GM21390 (cell line): ENCODE results near the gene TTYH3.
A peak's percentile ranks its signal among the peaks of the same experiment; 100 is the strongest.
"Not testable (repeated sequence)": the region's sequence is repeated elsewhere in the genome, so short reads cannot be mapped to it uniquely, and the experiment has no call there.

Experiments
- ATAC-seq: cut with Tn5 transposase; IDR thresholded peaks from one replicate; pipeline ENCODE4 v1.9.1; 2021; ENCODE audit not compliant: unreplicated experiment

The TTYH3 gene

GRCh38 chr7:2681929-2682799 lies 50.4 kb downstream of the TTYH3 start:
- no peak for ATAC-seq

GRCh38 chr7:2684501-2684900 lies 52.7 kb downstream of the TTYH3 start:
- ATAC-seq = no peak

- ATAC-seq = no peak
Measured at GRCh38 chr7:2686101-2686500, 54.3 kb downstream of the TTYH3 start.

- ATAC-seq = no peak
Measured at GRCh38 chr7:2687338-2687869, 55.6 kb downstream of the TTYH3 start.

GRCh38 chr7:2687881-2688318 lies 56.1 kb downstream of the TTYH3 start, which contains the start of gene AMZ1:
Gene AMZ1 (plus strand): TSS chr7:2688202. CDS start chr7:2700452, 12,250 bp downstream.
- no peak for ATAC-seq

- ATAC-seq = peak; percentile 85
Measured at GRCh38 chr7:2688409-2689342, 56.9 kb downstream of the TTYH3 start.

- no peak for ATAC-seq
Measured at GRCh38 chr7:2689343-2689847, 57.6 kb downstream of the TTYH3 start.

- ATAC-seq = no peak
Measured at GRCh38 chr7:2689951-2690705, 58.3 kb downstream of the TTYH3 start.

- ATAC-seq = no peak
Measured at GRCh38 chr7:2691011-2691707, 59.4 kb downstream of the TTYH3 start.

- not testable (repeated sequence) for ATAC-seq
Measured at GRCh38 chr7:2691932-2692439, 60.2 kb downstream of the TTYH3 start.

GRCh38 chr7:2692543-2692942 lies 60.8 kb downstream of the TTYH3 start:
- no peak for ATAC-seq

- not testable (repeated sequence) for ATAC-seq
Measured at GRCh38 chr7:2693420-2694121, 61.8 kb downstream of the TTYH3 start.

GRCh38 chr7:2694122-2694436 lies 62.3 kb downstream of the TTYH3 start:
- not testable (repeated sequence) for ATAC-seq

- ATAC-seq = peak; percentile 94
Measured at GRCh38 chr7:2698581-2699288, 66.9 kb downstream of the TTYH3 start.

- no peak for ATAC-seq
Measured at GRCh38 chr7:2699289-2699620, 67.5 kb downstream of the TTYH3 start.

GRCh38 chr7:2700141-2700850 lies 68.5 kb downstream of the TTYH3 start:
- no peak for ATAC-seq

GRCh38 chr7:2701424-2701823 lies 69.6 kb downstream of the TTYH3 start:
- no peak for ATAC-seq
